Loucy (cell line): ENCODE measurements around the gene BTBD6.

Experiments
- H2AFZ ChIP-seq: fragments of 200-600 bp; sonication (generic); 2 replicates; pipeline ENCODE4 v1.6.0; 2016; ENCODE audit warnings: antibody characterized with exemption, mild to moderate bottlenecking, low read length, moderate library complexity
- H3F3A ChIP-seq: fragments of 200-600 bp; 2 replicates; pipeline ENCODE4 v1.6.0; 2016; ENCODE audit warnings: antibody characterized with exemption, low read depth, mild to moderate bottlenecking
- H3K27me3 ChIP-seq: fragments of 200-600 bp; sonication (generic); 2 replicates; pipeline ENCODE4 v1.6.1; 2014; ENCODE audit warnings: low read length, mild to moderate bottlenecking; ENCODE audit not compliant: insufficient read depth, poor library complexity, severe bottlenecking
- H3K36me3 ChIP-seq: fragments of 200-600 bp; sonication (generic); 2 replicates; pipeline ENCODE4 v1.6.1; 2016; ENCODE audit warnings: low read length; ENCODE audit not compliant: insufficient read depth
- H3K4me1 ChIP-seq: fragments of 200-600 bp; sonication (generic); 2 replicates; pipeline ENCODE4 v1.5.1; 2014; ENCODE audit warnings: low read length, mild to moderate bottlenecking; ENCODE audit not compliant: insufficient read depth, poor library complexity, severe bottlenecking
- H3K4me2 ChIP-seq: fragments of 200-600 bp; sonication (generic); 2 replicates; pipeline ENCODE4 v1.6.0; 2014; ENCODE audit warnings: antibody characterized with exemption, low read length, low read depth, mild to moderate bottlenecking; ENCODE audit not compliant: poor library complexity, severe bottlenecking
- H3K4me3 ChIP-seq: fragments of 200-600 bp; sonication (generic); 2 replicates; pipeline ENCODE4 v1.5.1; 2014; ENCODE audit warnings: low read length, mild to moderate bottlenecking, mixed read lengths; ENCODE audit not compliant: poor library complexity, severe bottlenecking
- H3K79me2 ChIP-seq: fragments of 200-600 bp; sonication (generic); 2 replicates; pipeline ENCODE4 v1.6.1; 2014; ENCODE audit warnings: low read length; ENCODE audit not compliant: insufficient read depth
- H3K9ac ChIP-seq: fragments of 200-600 bp; sonication (generic); 2 replicates; pipeline ENCODE4 v1.6.0; 2014; ENCODE audit warnings: mild to moderate bottlenecking, low read depth, low read length, moderate library complexity; ENCODE audit not compliant: poor library complexity, severe bottlenecking
- H3K9me2 ChIP-seq: fragments of 200-600 bp; sonication (generic); replicated peaks from 2 replicates; pipeline ENCODE4 v1.6.1; 2016; ENCODE audit warnings: low read depth, low read length, mixed read lengths
- H3K9me3 ChIP-seq: fragments of 200-600 bp; sonication (generic); 2 replicates; pipeline ENCODE4 v1.6.1; 2014; ENCODE audit warnings: mild to moderate bottlenecking, antibody characterized with exemption, low read length, low read depth; ENCODE audit not compliant: insufficient read depth
- H4K20me1 ChIP-seq: fragments of 200-600 bp; sonication (generic); 2 replicates; pipeline ENCODE4 v1.6.0; 2014; ENCODE audit warnings: antibody characterized with exemption, low read length, mild to moderate bottlenecking; ENCODE audit not compliant: insufficient read depth, poor library complexity, severe bottlenecking
- CTCF ChIP-seq: fragments of 200-600 bp; sonication (generic); conservative IDR thresholded peaks from 2 replicates; pipeline ENCODE4 v1.5.1; 2014; ENCODE audit warnings: mild to moderate bottlenecking, antibody characterized with exemption, low read length
- EZH2phosphoT487 ChIP-seq: fragments of 200-600 bp; IDR thresholded peaks from 2 replicates; pipeline ENCODE4 v1.6.1; 2018; ENCODE audit warnings: antibody characterized with exemption, mild to moderate bottlenecking, moderate library complexity, borderline replicate concordance

Gene BTBD6

DNA sequence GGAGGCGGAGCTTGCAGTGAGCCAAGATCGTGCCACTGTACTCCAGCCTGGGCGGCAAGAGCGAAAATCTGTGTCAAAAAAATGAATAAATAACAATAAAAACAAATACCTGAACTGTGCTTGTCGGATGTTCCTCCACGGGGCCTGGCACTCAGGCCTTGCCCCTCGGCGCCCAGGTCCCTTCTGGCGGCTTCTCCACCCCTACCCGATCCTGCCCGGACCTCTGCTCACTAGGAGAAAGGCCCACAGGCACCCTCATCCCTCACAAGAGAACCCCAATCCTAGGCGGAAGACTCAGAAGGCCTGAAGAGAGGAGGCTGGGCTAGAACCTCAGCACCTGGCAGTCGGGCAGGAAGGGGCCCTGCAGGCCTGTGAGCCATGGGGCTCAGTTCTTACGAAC is 21.0 kb upstream of the BTBD6 start:
- Histone ChIP-seq H3K27me3 (no peaks in the 10 kb centered on the region), H3F3A (no peaks in the 10 kb centered on the region), H3K79me2 (peaks cover 3% of the 10 kb centered on the region; the same call in 1 of the 2 replicates), H4K20me1 (no peaks in the 10 kb centered on the region), H2AFZ (no peak overlapping the region), H3K4me3 (no peak overlapping the region), H3K4me1 (no peaks in the 10 kb centered on the region), H3K9ac (no peak overlapping the region), H3K36me3 (peaks cover 44% of the 10 kb centered on the region; the same call in 1 of the 2 replicates), H3K9me3 (no peaks in the 10 kb centered on the region), H3K9me2 (no peaks in the 10 kb centered on the region), H3K4me2 (no peak overlapping the region)
- TF ChIP-seq CTCF, result no peak
- no peak for TF ChIP-seq EZH2phosphoT487

- Histone ChIP-seq H3K9me3 (no peaks in the 10 kb centered on the region), H3K27me3 (no peaks in the 10 kb centered on the region), H3K9me2 (no peaks in the 10 kb centered on the region), H3K79me2 (peaks cover 4% of the 10 kb centered on the region; the same call in 1 of the 2 replicates), H3K4me1 (no peaks in the 10 kb centered on the region), H3K9ac (no peak overlapping the region), H3F3A (no peaks in the 10 kb centered on the region), H3K4me3 (no peak overlapping the region), H2AFZ (no peak overlapping the region), H3K4me2 (no peak overlapping the region), H4K20me1 (no peaks in the 10 kb centered on the region), H3K36me3 (peaks cover 35% of the 10 kb centered on the region; the same call in 1 of the 2 replicates)
- TF ChIP-seq CTCF (no peak), EZH2phosphoT487 (no peak)
Observed at GRCh38 chr14:105228562-105228961, 19.8 kb upstream of the BTBD6 start.

- H3K9me2 ChIP-seq, result no peaks in the 10 kb centered on the region
- H3K4me3 ChIP-seq, result no peak overlapping the region
- no peaks in the 10 kb centered on the region for H4K20me1 ChIP-seq
- H3K79me2 ChIP-seq, result peaks cover 4% of the 10 kb centered on the region; the same call in 1 of the 2 replicates
- no peaks in the 10 kb centered on the region for H3F3A ChIP-seq
- no peak overlapping the region for H2AFZ ChIP-seq
- peaks cover 29% of the 10 kb centered on the region; the same call in 1 of the 2 replicates for H3K36me3 ChIP-seq
- H3K4me2 ChIP-seq, result no peak overlapping the region
- TF ChIP-seq EZH2phosphoT487, result no peak
- no peaks in the 10 kb centered on the region for H3K4me1 ChIP-seq
- no peaks in the 10 kb centered on the region for H3K9me3 ChIP-seq
- H3K27me3 ChIP-seq, result no peaks in the 10 kb centered on the region
- H3K9ac ChIP-seq, result no peak overlapping the region
Observed at GRCh38 chr14:105229099-105229655, 19.2 kb upstream of the BTBD6 start.
